Brain pericyte (primary cell): ENCODE results near the gene TAF7.
"Not testable (repeated sequence)": the region's sequence is repeated elsewhere in the genome, so short reads cannot be mapped to it uniquely, and the experiment has no call there.

Source experiments
- DNase-seq: peaks from one replicate; pipeline ENCODE4 v3.0.0-alpha.2; 2012; ENCODE audit warnings: low read depth, low spot score

Gene TAF7

DNA sequence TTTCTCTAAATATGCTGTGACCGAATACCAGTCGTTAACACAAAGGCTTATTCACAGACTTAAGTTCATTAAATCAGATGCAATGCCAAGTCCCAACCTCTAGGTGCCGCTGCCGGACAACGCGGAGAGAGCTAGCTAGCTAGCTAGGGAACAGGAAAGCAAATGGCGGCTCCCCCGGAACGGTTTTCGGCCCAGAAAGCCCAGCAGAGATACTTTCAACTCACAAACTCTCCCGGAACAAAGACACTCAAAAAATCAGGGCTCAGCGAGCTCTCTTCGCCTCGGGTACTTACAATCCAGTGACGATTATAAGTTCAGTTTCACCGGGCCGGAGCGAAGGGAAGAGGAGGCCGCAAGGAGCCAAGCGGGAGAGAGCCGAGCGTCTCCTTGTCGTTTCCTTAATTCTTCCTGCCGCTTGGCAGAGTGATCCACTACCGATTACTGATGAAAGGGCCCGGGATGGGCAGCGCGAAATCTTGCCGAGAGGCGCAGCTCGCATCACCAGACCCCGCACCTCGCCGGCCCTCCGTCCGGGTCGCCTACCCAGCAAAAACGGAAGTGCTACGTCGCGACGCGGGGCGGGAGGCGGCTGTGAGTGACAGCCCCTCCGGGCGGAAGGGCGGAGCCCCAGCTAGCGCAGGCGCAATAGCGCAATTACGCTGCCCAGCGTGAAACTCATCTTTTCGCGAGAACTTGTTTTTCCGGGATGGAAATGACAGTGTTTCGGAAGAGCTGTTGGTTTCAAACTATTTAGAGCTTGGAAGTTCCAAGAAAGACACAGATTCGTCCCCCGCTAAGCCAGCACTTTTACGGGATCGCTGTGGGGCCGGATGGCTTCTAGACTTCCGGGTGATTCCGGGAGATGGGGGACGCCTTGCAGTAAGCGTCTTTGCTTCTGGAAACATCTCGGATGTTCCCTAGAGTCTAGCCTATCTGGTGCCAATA, at the start of gene TAF7:
TSS of gene TAF7 (minus strand) at position 560 of the 945 bp plus-strand sequence. CDS start 740 bp downstream, outside the sequence.
- DNase-seq: peak; percentile 83

- DNase-seq: no peak
These were observed 45.7 kb upstream of the TAF7 start for GRCh38 chr5:141366016-141366896.

- DNase-seq: no peak
These were observed 43.5 kb upstream of the TAF7 start, which contains the start of gene PCDHGA5 for GRCh38 chr5:141363952-141364660. Gene PCDHGA5 (plus strand): TSS chr5:141364162. CDS start chr5:141364331, 169 bp downstream.

DNA sequence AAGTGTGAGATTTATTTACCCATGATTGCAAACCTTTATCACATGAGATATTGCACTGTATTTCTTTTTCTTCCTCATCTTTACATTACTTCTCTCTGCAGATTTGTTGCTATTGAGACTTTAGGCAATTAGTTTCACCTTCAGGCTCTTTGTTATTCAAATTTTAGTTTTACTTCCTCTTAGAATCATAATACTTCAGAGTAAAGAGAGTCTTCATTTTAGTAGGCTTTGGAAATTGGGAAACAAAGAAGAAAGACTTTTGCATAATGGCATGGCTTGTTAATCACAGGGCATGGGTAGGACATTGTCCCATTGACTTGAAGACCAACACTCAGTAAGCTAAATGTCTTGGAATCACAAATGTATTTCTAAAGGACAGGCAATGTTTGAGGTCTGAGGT, 42.1 kb upstream of the TAF7 start:
- no peak for DNase-seq

GRCh38 chr5:141360685-141361084, 40.1 kb upstream of the TAF7 start:
- DNase-seq: no peak

DNA sequence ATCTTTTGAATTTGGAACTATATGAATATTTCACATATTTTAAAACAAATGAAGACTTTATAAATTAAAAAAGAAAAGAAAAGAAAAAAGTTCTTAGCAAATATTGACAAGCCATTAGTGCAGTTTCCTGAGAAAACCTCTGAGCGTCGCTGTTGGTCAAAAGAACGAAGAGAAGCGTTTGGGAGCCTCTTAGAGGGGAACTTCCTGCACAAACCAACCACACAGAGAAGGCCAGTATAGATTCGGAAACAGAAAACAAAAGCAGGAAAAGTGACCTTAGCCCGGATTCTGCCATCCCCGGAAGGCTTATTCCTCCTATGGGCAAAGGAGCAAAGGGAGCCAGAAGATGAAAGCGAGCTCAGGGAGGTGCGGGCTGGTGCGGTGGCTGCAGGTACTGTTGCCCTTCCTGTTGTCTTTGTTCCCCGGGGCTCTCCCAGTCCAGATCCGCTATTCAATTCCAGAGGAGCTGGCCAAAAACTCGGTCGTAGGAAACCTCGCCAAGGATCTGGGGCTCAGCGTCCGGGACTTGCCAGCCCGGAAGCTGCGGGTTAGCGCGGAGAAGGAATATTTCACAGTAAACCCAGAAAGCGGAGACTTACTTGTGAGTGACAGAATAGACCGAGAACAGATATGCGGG, 39.3 kb upstream of the TAF7 start, which contains the start of gene PCDHGB2:
TSS of gene PCDHGB2 (plus strand) at position 205 of the 637 bp plus-strand sequence. CDS start at position 347, 142 bp downstream.
- DNase-seq: no peak

GRCh38 chr5:141356950-141357349, 36.4 kb upstream of the TAF7 start:
- DNase-seq: no peak

DNA sequence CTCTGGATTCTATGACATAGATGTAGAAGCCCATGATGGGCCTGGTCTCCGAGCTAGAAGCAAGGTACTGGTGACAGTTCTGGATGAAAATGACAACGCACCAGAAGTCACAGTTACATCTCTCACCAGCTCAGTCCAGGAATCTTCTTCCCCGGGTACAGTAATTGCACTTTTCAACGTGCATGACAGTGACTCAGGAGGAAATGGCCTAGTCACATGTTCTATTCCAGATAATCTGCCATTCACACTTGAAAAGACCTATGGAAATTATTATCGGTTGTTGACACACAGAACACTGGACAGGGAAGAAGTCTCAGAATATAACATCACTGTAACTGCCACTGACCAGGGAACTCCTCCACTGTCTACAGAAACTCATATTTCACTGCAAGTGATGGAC, 35.5 kb upstream of the TAF7 start:
- no peak for DNase-seq

- no peak for DNase-seq
These were observed 35.1 kb upstream of the TAF7 start for GRCh38 chr5:141355641-141356040.

DNA sequence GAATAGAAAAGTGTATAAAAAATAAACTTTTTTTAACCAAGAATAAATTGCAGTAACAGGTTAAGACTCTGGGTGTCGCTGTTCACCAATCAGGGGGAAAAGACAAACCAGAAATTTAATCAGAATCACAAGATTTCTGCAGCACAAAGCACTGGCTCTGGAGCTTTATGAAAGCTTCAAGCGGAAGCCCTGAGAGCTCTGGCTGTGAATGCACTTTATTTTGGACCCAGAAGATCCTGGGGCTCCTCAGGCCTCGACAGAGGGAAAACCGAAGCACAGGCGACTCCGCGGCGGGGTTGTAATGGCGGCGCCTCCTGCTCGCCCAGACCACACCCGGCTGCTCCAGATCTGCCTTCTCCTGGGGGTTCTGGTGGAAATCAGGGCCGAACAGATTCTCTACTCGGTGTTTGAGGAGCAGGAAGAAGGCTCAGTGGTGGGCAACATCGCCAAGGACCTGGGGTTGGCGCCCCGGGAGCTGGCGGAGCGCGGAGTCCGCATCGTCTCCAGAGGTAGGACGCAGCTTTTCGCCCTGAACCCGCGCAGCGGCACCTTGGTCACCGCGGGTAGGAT, 34.4 kb upstream of the TAF7 start, which contains the start of gene PCDHGA4:
TSS of gene PCDHGA4 (plus strand) at position 122 of the 570 bp plus-strand sequence. CDS start at position 209, 87 bp downstream.
- no peak for DNase-seq

DNA sequence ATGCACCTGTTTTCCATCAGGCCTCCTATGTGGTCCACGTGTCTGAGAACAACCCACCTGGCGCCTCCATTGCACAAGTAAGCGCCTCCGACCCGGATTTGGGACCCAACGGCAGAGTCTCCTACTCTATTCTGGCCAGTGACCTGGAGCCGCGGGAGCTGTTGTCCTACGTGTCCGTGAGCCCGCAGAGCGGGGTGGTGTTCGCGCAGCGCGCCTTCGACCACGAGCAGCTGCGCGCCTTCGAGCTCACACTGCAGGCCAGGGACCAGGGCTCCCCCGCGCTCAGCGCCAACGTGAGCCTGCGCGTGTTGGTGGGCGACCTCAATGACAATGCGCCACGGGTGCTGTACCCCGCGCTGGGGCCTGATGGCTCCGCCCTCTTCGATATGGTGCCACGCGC, 31.0 kb upstream of the TAF7 start:
- no peak for DNase-seq

DNA sequence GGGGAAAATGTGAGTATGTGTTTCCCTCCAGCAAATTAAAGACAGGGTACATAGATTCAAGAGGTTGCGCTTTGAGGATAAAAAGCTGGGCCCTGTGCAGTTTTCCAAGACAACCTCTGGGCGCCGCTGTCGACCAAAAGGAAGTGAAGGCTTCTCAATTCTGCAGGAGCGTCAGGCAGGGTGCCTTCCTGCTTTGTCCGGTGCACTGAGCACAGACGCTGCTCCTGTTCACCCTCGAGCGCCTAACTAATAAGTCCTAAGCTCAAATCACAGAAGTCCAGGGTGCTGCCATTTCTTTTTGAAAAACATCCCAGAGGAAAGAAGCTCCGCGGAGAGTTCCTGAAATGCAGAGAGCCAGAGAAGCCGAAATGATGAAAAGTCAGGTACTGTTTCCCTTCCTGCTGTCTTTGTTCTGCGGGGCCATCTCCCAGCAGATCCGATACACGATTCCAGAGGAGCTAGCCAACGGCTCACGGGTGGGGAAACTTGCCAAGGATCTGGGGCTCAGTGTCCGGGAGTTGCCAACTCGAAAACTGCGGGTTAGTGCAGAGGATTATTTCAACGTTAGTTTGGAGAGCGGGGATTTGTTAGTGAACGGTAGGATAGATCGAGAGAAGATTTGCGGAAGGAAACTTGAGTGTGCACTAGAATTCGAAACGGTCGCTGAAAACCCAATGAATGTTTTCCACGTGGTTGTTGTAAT, 29.5 kb upstream of the TAF7 start, which contains the start of gene PCDHGB1:
TSS of gene PCDHGB1 (plus strand) at position 183 of the 703 bp plus-strand sequence. CDS start at position 345, 162 bp downstream.
- DNase-seq: no peak

DNA sequence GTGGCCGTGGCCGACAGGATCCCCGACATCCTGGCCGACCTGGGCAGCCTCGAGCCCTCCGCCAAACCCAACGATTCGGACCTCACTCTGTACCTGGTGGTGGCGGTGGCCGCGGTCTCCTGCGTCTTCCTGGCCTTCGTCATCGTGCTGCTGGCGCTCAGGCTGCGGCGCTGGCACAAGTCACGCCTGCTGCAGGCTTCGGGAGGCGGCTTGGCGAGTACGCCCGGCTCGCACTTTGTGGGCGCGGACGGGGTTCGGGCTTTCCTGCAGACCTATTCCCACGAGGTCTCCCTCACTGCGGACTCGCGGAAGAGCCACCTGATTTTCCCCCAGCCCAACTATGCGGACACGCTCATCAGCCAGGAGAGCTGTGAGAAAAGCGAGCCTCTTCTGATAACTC, 25.4 kb upstream of the TAF7 start:
- not testable (repeated sequence) for DNase-seq

- DNase-seq: no peak
These were observed 24.7 kb upstream of the TAF7 start for GRCh38 chr5:141345327-141345726.

DNA sequence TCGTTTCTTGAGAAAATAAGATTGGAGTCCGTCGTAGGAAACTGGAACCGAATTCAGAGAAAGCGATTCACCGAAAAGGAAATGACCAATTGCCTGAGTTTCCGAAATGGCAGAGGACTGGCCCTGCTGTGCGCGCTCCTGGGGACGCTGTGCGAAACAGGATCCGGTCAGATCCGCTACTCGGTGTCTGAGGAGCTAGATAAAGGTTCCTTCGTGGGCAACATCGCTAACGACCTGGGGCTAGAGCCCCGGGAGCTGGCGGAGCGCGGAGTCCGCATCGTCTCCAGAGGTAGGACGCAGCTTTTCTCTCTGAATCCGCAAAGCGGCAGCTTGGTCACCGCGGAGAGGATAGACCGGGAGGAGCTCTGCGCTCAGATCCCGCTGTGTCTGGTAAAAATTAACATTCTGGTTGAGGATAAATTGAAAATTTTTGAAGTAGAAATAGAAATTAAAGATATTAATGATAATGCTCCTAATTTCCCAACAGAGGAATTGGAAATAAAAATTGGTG, 23.4 kb upstream of the TAF7 start:
- DNase-seq: no peak

DNA sequence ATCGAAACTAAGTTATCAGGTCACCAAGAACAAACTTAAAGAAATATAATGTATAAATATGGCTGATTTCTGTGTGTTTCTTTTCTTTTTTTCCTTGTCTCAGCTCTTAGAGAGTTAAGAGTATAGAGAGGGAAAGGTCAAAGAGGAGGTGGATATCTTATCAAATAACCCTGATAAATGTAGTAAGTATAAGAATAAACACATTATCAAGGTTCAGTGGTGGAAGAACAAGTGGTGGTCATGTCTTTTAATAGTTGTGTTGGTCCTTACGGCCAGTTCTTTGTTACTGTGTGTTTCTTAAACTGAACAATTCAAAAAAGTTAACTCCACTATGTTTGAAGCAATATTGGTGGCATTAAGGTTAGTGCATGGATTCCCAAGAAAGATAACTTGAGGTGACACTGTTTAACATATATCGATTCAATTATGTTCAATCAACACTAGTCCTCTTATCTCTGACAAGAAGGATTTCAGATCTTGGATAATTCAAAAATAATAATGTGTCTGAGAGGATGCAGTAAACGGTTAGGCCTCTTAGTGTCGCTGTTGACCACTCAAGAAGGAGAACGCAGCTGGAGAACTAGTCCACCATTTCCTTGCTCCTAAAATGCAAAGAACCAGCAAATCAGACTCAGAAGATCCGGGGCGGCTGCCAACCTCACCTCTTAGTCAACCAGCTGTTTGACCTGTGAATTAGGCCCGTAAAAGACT, 22.8 kb upstream of the TAF7 start, which contains the start of gene PCDHGA3:
TSS of gene PCDHGA3 (plus strand) at position 588 of the 711 bp plus-strand sequence. CDS start 205 bp downstream, outside the sequence.
- no peak for DNase-seq

DNA sequence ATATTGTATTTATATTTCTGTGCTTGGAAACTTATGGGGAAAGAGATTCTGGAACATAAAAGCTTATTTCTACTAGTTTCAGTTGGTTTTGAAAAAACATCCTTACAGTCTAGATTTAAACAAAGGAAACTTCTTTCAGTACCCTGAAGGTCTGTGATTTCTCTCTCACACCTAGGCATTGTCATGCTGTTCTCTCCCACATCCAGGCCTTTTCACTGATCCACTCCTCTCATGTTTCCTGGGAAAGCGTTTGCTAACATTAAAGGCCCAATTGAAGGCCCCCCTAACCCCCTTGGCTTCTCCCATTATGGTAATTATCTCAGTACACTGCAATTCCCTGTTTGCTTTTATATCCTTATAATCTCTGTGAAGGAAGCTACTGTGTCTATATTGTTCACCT, 22.2 kb upstream of the TAF7 start:
- DNase-seq: no peak

GRCh38 chr5:141340781-141341354, 20.3 kb upstream of the TAF7 start:
- not testable (repeated sequence) for DNase-seq
